22Rv1 (cell line): Measurements from ENCODE around the gene JMY.

Experiments used
- ZFX ChIP-seq: fragments of 450-650 bp; IDR thresholded peaks from 2 replicates; pipeline ENCODE4 v1.6.1; 2017; ENCODE audit warnings: antibody characterized with exemption, borderline replicate concordance
- TF ChIP-seq, protein P1 (sequence below): fragments of 450-650 bp; IDR thresholded peaks from 2 replicates; pipeline ENCODE4 v1.5.1; 2017; ENCODE audit warnings: mild to moderate bottlenecking

DNA sequence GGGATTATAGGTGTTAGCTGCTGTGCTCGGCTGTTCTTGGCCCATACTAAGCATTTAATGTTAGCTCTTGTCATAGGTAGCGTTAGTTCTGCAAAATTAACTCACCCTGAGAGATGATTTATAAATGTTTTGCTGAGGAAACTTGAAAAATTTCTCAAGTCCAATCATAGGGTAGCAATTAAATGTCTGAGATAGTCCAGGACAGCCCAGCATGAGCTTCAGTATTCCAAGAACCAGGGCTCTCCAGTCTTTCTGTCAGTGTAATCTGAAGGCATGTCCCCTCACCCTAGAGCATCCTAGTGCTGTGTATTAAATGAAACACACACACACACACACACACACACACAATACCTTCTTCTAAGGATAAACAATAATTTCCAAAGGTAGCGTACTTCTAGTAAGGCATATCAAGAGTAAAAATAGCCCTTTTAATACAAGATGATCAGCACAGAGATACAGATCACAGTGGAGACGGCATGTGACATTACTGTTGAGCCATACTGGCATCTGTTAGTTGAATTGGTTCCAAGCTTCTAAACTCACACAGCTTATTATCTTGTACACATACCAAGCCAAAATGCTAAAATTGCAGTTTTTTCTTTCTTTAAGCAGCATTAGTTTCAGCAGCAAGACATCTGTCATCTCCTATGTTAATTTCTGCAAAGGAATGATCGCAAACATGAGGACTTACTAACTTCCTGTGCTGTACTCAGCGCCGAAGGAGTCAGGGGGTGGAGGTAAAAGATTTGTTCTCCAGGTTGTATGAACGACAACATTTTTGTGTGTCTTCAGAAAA is 46.3 kb upstream of the JMY start:
- TF ChIP-seq, protein P1, sequence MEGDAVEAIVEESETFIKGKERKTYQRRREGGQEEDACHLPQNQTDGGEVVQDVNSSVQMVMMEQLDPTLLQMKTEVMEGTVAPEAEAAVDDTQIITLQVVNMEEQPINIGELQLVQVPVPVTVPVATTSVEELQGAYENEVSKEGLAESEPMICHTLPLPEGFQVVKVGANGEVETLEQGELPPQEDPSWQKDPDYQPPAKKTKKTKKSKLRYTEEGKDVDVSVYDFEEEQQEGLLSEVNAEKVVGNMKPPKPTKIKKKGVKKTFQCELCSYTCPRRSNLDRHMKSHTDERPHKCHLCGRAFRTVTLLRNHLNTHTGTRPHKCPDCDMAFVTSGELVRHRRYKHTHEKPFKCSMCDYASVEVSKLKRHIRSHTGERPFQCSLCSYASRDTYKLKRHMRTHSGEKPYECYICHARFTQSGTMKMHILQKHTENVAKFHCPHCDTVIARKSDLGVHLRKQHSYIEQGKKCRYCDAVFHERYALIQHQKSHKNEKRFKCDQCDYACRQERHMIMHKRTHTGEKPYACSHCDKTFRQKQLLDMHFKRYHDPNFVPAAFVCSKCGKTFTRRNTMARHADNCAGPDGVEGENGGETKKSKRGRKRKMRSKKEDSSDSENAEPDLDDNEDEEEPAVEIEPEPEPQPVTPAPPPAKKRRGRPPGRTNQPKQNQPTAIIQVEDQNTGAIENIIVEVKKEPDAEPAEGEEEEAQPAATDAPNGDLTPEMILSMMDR, result no peak
- no peak for TF ChIP-seq ZFX
